HFFc6 (cell line): ENCODE measurements around the gene RBP5. TPM values are rescaled to one million over a fixed set of nuclear protein-coding genes. Genes with fewer than 3 reads are reported as not detected.

Experiments
- DNase-seq: peaks from one replicate; pipeline ENCODE4 v3.0.0-alpha.2; 2018
- H3K27ac Mint-ChIP-seq: 2 replicates; pipeline ENCODE4 v1.8.0; 2020; ENCODE audit warnings: mild to moderate bottlenecking, mixed read lengths
- H3K27me3 Mint-ChIP-seq: 2 replicates; pipeline ENCODE4 v1.8.0; 2021; ENCODE audit warnings: mild to moderate bottlenecking, moderate library complexity, mixed read lengths; ENCODE audit not compliant: insufficient read depth
- H3K36me3 Mint-ChIP-seq: 2 replicates; pipeline ENCODE4 v1.8.0; 2021; ENCODE audit warnings: low read depth, mixed read lengths
- H3K4me1 Mint-ChIP-seq: 2 replicates; pipeline ENCODE4 v1.8.0; 2020; ENCODE audit warnings: low read depth, mixed read lengths
- H3K4me3 Mint-ChIP-seq: 2 replicates; pipeline ENCODE4 v1.8.0; 2020; ENCODE audit warnings: mild to moderate bottlenecking, moderate library complexity, mixed read lengths
- H3K9me3 Mint-ChIP-seq: 2 replicates; pipeline ENCODE4 v1.8.0; 2020; ENCODE audit warnings: mild to moderate bottlenecking, mixed read lengths
- total RNA-seq, 6 experiments: library from RNA; stranded (reverse); fragmentation: NEBNext Ultra II Directional; extraction: Animal tissue kit (Norgen Biotek cat#: 25700); gene quantifications; 2 replicates in 1 of 6; 3 replicates in 5 of 6; pipeline ENCODE4 v1.2.3, GENCODE V29; 2021
- TF ChIP-seq, protein P1 (sequence below): fragments of 200-600 bp; sonication (generic); IDR thresholded peaks from 2 replicates; pipeline ENCODE4 v1.5.0; 2021; ENCODE audit warnings: antibody characterized with exemption, mild to moderate bottlenecking

Gene RBP5
- total RNA-seq, 6 experiments from 2014 or later: not detected

DNA sequence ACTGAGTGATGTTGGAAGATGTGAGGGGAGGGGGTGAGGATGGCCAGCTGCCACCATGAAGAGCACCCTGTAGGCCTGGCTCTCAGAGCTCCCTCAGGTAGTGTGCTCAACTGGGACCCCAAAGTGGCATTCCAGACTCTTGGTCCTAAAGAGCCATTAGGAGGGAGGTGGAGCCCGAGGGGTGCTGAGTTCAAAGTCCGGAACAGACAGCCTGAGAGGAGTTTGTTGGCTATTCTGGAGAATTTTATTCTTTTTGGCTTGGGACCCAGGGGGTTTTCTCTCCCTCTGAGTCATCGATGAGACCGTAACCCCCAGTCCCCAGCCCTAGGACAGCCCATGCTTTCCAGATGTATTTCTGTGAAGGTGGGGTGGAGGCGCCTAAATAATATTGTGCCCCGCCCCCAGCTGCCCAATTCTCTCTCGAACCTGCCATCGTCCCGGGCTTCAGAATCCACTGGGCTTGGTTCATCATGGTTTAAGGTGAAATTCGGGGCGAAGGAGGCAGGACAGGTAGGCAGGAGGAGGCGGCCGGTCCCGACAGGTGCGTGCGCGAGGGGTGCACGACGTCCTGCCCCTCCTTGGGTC is 690 bp upstream of the RBP5 start:
- H3K4me1 Mint-ChIP-seq: peaks cover 17% of the 10 kb centered on the region
- peaks cover 1% of the 10 kb centered on the region; the same call in 1 of the 2 replicates for H3K27me3 Mint-ChIP-seq
- peak overlapping the region; percentile 86 for H3K4me3 Mint-ChIP-seq
- peak overlapping the region; percentile 26; the same call in 1 of the 2 replicates for H3K27ac Mint-ChIP-seq
- no peaks in the 10 kb centered on the region for H3K9me3 Mint-ChIP-seq
- no peaks in the 10 kb centered on the region; the same call in 1 of the 2 replicates for H3K36me3 Mint-ChIP-seq
- no peak for DNase-seq
- TF ChIP-seq, protein P1, sequence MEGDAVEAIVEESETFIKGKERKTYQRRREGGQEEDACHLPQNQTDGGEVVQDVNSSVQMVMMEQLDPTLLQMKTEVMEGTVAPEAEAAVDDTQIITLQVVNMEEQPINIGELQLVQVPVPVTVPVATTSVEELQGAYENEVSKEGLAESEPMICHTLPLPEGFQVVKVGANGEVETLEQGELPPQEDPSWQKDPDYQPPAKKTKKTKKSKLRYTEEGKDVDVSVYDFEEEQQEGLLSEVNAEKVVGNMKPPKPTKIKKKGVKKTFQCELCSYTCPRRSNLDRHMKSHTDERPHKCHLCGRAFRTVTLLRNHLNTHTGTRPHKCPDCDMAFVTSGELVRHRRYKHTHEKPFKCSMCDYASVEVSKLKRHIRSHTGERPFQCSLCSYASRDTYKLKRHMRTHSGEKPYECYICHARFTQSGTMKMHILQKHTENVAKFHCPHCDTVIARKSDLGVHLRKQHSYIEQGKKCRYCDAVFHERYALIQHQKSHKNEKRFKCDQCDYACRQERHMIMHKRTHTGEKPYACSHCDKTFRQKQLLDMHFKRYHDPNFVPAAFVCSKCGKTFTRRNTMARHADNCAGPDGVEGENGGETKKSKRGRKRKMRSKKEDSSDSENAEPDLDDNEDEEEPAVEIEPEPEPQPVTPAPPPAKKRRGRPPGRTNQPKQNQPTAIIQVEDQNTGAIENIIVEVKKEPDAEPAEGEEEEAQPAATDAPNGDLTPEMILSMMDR: no peak

DNA sequence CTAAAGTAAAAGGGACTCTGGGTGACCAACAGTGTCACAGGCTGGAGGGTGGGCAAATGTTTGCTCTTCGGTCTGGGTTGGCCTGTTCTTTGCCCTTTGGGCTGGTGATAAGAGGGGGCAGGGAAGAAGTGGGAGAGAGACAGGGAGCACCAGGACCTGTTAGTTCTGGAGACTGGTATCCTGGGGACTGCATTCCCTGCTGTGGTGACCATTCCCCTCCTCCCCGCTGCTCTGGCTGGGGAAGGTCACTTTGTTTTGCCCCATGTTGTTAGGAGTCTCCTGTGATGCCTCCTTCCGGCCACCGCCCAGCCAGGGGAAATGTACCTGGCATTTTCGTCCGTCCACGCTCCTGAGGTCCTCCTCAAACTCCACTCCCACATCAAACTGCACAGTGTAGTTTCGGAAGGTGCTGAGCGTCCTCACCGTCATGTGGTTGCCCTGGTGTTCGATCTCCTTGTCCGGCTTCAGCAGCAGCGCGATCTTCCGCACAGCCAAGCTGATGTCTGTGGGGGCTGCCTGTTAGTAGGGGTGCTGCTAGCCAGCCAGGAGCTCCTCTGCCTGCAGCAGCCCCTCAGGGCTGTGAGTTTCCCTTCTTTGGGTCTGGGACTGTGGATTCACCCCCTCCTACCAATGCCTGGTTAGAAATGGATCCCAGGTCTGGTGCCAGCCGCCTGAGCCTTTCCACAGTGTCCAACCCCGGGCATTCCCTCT is 618 bp downstream of the RBP5 start:
- no peak overlapping the region for H3K27ac Mint-ChIP-seq
- peaks cover 17% of the 10 kb centered on the region for H3K4me1 Mint-ChIP-seq
- peak overlapping the region; percentile 8; the same call in 1 of the 2 replicates for H3K4me3 Mint-ChIP-seq

DNA sequence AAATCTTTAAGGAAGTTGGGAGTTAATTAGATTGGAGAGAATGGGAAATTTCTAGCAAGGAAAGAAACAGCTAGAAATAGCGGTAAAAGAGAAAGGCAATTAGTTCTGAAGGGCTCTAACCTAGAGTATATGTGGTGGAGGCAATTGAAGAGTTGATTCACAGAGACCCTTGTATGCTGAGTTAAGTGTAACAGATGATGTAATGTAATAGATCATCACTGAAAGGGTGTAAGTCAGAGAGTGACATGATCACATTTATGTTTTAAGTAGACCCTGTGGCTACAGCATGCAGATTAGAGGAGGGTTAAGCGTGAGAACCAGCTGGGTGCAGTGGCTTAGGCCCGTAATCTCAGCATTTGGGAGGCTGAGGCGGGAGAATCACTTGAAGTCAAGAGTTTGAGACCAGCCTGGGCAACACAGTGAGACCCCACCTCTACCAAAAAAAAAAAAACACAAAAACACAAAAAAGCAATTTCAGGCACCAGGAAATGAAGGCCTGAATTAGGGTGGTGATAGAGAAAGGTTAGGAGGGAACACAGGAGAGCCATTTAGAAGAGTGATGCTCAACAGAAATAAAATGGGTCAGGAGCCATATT is 3.0 kb downstream of the RBP5 start:
- Mint-ChIP-seq H3K36me3 (no peaks in the 10 kb centered on the region), H3K4me1 (peaks cover 12% of the 10 kb centered on the region), H3K4me3 (no peak overlapping the region), H3K27me3 (peaks cover 3% of the 10 kb centered on the region), H3K9me3 (no peaks in the 10 kb centered on the region), H3K27ac (no peak overlapping the region)
- TF ChIP-seq, protein P1: no peak
- no peak for DNase-seq

More for the DNA sequence above, 618 bp downstream of the RBP5 start:
- H3K27me3 Mint-ChIP-seq: peaks cover 3% of the 10 kb centered on the region
- DNase-seq: no peak
- no peaks in the 10 kb centered on the region for H3K36me3 Mint-ChIP-seq
- H3K9me3 Mint-ChIP-seq: no peaks in the 10 kb centered on the region
- TF ChIP-seq, protein P1: no peak

DNA sequence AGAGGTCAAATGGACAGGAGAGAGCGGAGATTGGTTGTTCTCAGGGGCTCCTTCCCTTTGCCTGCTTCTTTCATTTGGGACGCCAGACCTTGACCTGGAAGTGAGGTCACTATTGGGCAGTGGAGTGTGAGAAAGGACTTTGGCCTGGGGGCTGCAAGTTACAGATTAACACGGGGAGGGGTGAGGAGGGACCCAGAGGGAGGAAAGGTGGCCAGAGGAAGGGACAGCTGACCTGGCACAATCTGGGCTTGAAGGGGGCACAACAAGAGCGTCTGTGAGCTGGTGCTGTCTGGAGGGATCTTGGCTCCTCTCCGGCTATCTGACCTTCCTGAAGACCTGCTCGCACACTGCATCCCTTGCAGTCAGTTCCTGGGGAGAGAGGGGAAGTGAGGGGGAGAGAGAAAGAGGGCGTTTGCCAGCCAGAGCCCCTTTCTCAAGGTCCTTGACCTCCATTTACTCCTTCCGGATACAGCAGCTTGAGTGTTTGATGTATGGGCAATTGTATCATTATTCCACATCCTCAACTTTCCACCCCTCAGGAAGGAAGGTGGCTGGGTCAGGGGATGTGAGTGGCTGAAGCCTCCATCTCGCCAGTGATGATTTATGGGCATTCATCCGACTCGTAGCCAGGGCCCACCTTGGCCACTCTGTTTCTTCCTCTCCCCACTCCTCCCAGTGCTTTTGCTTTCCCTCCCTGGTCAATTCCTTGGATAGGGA is 4.7 kb downstream of the RBP5 start:
- Mint-ChIP-seq H3K4me3 (no peak overlapping the region), H3K27ac (no peak overlapping the region), H3K36me3 (no peaks in the 10 kb centered on the region), H3K4me1 (peaks cover 5% of the 10 kb centered on the region), H3K27me3 (peaks cover 3% of the 10 kb centered on the region), H3K9me3 (no peaks in the 10 kb centered on the region)
- TF ChIP-seq, protein P1: no peak
- no peak for DNase-seq

DNA sequence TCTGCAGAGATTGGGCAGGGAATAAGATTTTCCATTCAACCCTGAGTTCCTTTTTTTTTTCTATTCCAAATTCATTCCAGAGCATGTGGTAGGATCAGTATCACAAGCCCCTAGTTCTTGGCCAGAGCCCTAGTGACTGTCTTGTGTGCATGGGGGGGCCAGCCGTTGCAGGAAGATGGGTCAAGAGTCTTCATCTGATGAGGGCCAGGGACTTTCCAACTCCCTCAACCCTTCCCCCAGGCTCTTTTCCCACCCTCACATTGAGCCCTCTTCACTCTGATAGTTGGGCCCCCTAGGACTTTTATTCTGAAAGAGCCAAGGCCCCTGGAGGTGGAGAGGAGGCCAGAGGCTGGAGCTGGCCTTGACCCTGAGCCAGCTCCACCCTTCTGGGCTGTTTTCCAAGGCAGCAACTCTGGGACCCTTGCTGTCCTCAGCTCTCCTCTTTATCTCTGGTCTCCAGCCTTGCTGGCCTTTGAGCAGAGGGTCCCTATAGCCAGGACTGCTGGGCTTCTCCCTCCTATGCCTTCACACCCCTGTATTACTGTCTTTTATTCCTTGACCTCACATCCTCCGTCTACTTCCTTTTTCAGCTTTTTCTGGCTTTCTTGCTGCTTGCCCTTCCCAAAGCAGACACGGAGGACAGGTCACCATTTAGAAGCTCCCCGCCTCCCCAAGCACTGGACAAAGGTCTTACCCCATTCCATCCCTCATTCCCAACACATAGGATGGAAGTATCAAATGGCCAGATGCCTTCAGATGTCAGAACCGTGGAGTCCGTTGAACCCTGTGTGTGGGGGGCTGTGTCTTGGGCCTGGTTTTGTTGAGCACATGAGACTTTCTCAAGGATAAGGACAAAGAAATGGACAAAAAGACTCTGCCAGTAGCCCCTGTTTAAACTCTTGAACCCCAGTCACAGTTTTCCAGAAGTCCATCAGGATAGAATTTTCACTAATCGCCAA is 5.6 kb downstream of the RBP5 start:
- H3K36me3 Mint-ChIP-seq: no peaks in the 10 kb centered on the region
- DNase-seq: no peak
- H3K27me3 Mint-ChIP-seq: peaks cover 3% of the 10 kb centered on the region
- no peak overlapping the region for H3K27ac Mint-ChIP-seq
- no peaks in the 10 kb centered on the region for H3K9me3 Mint-ChIP-seq
- TF ChIP-seq, protein P1: no peak
- no peak overlapping the region for H3K4me3 Mint-ChIP-seq
- H3K4me1 Mint-ChIP-seq: no peaks in the 10 kb centered on the region
